HepG2 (cell line): Measurements from ENCODE around the gene VWA7. TPM values are rescaled to one million over a fixed set of nuclear protein-coding genes. Genes with fewer than 3 reads are reported as not detected.

ENCODE experiments used
- AHR ChIP-seq: IDR thresholded peaks from 2 replicates; pipeline ENCODE4 v1.6.1; 2018; ENCODE audit warnings: missing genetic modification reagents, missing compliant biosample characterization
- EED ChIP-seq: sonication (generic); formaldehyde crosslinking; IDR thresholded peaks from 2 replicates; pipeline ENCODE4 v1.5.0; 2020; ENCODE audit warnings: mild to moderate bottlenecking, missing genetic modification reagents
- ETV5 ChIP-seq: IDR thresholded peaks from 2 replicates; pipeline ENCODE4 v1.6.1; 2018; ENCODE audit warnings: missing biosample characterization, missing genetic modification reagents, inconsistent platforms, borderline replicate concordance
- HMG20A ChIP-seq: IDR thresholded peaks from 2 replicates; pipeline ENCODE4 v1.6.1; 2016; ENCODE audit warnings: borderline replicate concordance
- HMGA1 ChIP-seq: sonication (generic); formaldehyde crosslinking; conservative IDR thresholded peaks from 2 replicates; pipeline ENCODE4 v1.4.0; 2020; ENCODE audit warnings: missing genetic modification reagents
- KMT2A ChIP-seq: sonication (generic); formaldehyde crosslinking; IDR thresholded peaks from 2 replicates; pipeline ENCODE4 v1.4.0; 2020; ENCODE audit warnings: missing genetic modification reagents
- NFIC ChIP-seq: IDR thresholded peaks from 2 replicates; pipeline ENCODE4 v1.6.1; 2012; ENCODE audit warnings: mild to moderate bottlenecking, low read length, inconsistent platforms
- POLR2AphosphoS5 ChIP-seq: IDR thresholded peaks from 2 replicates; pipeline ENCODE4 v1.6.1; 2012; ENCODE audit warnings: low read depth, low read length
- RCOR2 ChIP-seq: IDR thresholded peaks from 2 replicates; pipeline ENCODE4 v1.6.1; 2016; ENCODE audit warnings: missing biosample characterization, missing genetic modification reagents
- REPIN1 ChIP-seq: sonication (generic); formaldehyde crosslinking; IDR thresholded peaks from 2 replicates; pipeline ENCODE4 v1.8.0; 2022; ENCODE audit warnings: missing genetic modification reagents, low read depth, mild to moderate bottlenecking, borderline replicate concordance
- SP5 ChIP-seq: IDR thresholded peaks from 2 replicates; pipeline ENCODE4 v1.6.1; 2016; ENCODE audit warnings: low read depth, borderline replicate concordance
- THAP11 ChIP-seq: IDR thresholded peaks from 2 replicates; pipeline ENCODE4 v1.6.1; 2016; ENCODE audit warnings: missing biosample characterization, missing genetic modification reagents
- ZNF20 ChIP-seq: sonication (generic); formaldehyde crosslinking; IDR thresholded peaks from 2 replicates; pipeline ENCODE4 v1.4.0; 2020; ENCODE audit warnings: mild to moderate bottlenecking, moderate library complexity, missing genetic modification reagents
- ZNF276 ChIP-seq: sonication (generic); formaldehyde crosslinking; IDR thresholded peaks from 2 replicates; pipeline ENCODE4 v1.4.0; 2020; ENCODE audit warnings: mild to moderate bottlenecking, low read depth, missing genetic modification reagents
- ZNF484 ChIP-seq: sonication (generic); formaldehyde crosslinking; IDR thresholded peaks from 2 replicates; pipeline ENCODE4 v1.5.1; 2020; ENCODE audit warnings: mild to moderate bottlenecking, low read depth, missing genetic modification reagents, borderline replicate concordance
- ZNF501 ChIP-seq: sonication (generic); formaldehyde crosslinking; IDR thresholded peaks from 2 replicates; pipeline ENCODE4 v1.5.1; 2020; ENCODE audit warnings: mild to moderate bottlenecking, moderate library complexity, missing genetic modification reagents
- ZNF512B ChIP-seq: sonication (generic); formaldehyde crosslinking; IDR thresholded peaks from 2 replicates; pipeline ENCODE4 v1.5.1; 2020; ENCODE audit warnings: missing genetic modification reagents, mild to moderate bottlenecking, borderline replicate concordance
- ZNF530 ChIP-seq: sonication (generic); formaldehyde crosslinking; IDR thresholded peaks from 2 replicates; pipeline ENCODE4 v1.5.0; 2020; ENCODE audit warnings: low read depth, mild to moderate bottlenecking, missing genetic modification reagents
- ZNF784 ChIP-seq: sonication (generic); formaldehyde crosslinking; IDR thresholded peaks from 2 replicates; pipeline ENCODE4 v1.5.1; 2020; ENCODE audit warnings: missing genetic modification reagents, mild to moderate bottlenecking, borderline replicate concordance
- polyA plus RNA-seq, 8 experiments: library from polyadenylated mRNA; depleted of rRNA in 3 of 8; stranded (reverse) in 7 of 8; unstranded in 1 of 8; fragments of >200 nt; fragmentation: Illumina TruSeq in 4 of 8; extraction: Trizol in 4 of 8; gene quantifications; 2 replicates each; pipeline versions ENCODE4 v1.2.1 to v1.2.3, GENCODE V29; 2011 to 2016; ENCODE audit warnings: low read depth in 4 of 8, missing spikeins in 1 of 8, mixed read lengths in 1 of 8; ENCODE audit not compliant: insufficient read depth in 1 of 8
- total RNA-seq, 5 experiments: library from RNA; depleted of rRNA; stranded (reverse); fragments of >200 nt; fragmentation: Illumina TruSeq; extraction: Trizol; gene quantifications; 2 replicates each; pipeline ENCODE4 v1.2.3, GENCODE V29; 2016; ENCODE audit warnings: low read depth in 1 of 5
- TF ChIP-seq, protein P1 (sequence below): IDR thresholded peaks from 2 replicates; pipeline ENCODE4 v1.6.1; 2012; ENCODE audit warnings: low read depth, low read length, improper control_type of control experiment
- TF ChIP-seq, protein P2 (sequence below): sonication (generic); formaldehyde crosslinking; conservative IDR thresholded peaks from 2 replicates; pipeline ENCODE4 v1.8.1; 2023; ENCODE audit warnings: missing genetic modification reagents

Gene VWA7
- total and polyA plus RNA-seq, 2 of the 13 experiments (the other 11 are each of a cell fraction or from before 2014, with no cell fraction given), result 0.86 to 3.3 TPM

GRCh38 chr6:31769684-31770371, 7.3 kb downstream of the VWA7 start (continued):
- TF ChIP-seq ZNF512B (no peak), SP5 (CRISPR knock-in tag) (peak; percentile 64; the same call in 1 of the 2 replicates), HMGA1 (no peak), REPIN1 (CRISPR knock-in tag) (peak; percentile 46; the same call in 1 of the 2 replicates), KMT2A (CRISPR knock-in tag) (no peak), ZNF276 (CRISPR knock-in tag) (0 out of 2 replicates have a peak, but pooled peaks have one; percentile 61), AHR (CRISPR knock-in tag) (0 out of 2 replicates have a peak, but pooled peaks have one; percentile 48), ZNF784 (CRISPR knock-in tag) (no peak; the same call in 1 of the 2 replicates), RCOR2 (no peak), POLR2AphosphoS5 (no peak), ZNF20 (CRISPR knock-in tag) (no peak), ZNF530 (CRISPR knock-in tag) (no peak), ETV5 (no peak), ZNF484 (CRISPR knock-in tag) (no peak), ZNF501 (CRISPR knock-in tag) (0 out of 2 replicates have a peak, but pooled peaks have one; percentile 56), THAP11 (CRISPR knock-in tag) (peak; percentile 68; the same call in 1 of the 2 replicates), HMG20A (CRISPR knock-in tag) (peak; percentile 46; the same call in 1 of the 2 replicates), EED (CRISPR knock-in tag) (no peak), NFIC (no peak)
- TF ChIP-seq, protein P1, sequence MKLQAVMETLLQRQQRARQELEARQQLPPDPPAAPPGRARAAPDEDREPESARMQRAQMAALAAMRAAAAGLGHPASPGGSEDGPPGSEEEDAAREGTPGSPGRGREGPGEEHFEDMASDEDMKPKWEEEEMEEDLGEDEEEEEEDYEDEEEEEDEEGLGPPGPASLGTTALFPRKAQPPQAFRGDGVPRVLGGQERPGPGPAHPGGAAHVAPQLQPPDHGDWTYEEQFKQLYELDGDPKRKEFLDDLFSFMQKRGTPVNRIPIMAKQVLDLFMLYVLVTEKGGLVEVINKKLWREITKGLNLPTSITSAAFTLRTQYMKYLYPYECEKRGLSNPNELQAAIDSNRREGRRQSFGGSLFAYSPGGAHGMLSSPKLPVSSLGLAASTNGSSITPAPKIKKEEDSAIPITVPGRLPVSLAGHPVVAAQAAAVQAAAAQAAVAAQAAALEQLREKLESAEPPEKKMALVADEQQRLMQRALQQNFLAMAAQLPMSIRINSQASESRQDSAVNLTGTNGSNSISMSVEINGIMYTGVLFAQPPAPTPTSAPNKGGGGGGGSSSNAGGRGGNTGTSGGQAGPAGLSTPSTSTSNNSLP, result no peak
- TF ChIP-seq, protein P2, sequence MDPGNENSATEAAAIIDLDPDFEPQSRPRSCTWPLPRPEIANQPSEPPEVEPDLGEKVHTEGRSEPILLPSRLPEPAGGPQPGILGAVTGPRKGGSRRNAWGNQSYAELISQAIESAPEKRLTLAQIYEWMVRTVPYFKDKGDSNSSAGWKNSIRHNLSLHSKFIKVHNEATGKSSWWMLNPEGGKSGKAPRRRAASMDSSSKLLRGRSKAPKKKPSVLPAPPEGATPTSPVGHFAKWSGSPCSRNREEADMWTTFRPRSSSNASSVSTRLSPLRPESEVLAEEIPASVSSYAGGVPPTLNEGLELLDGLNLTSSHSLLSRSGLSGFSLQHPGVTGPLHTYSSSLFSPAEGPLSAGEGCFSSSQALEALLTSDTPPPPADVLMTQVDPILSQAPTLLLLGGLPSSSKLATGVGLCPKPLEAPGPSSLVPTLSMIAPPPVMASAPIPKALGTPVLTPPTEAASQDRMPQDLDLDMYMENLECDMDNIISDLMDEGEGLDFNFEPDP (CRISPR knock-in tag), result no peak
